Effector memory CD4-positive, alpha-beta T cell (primary cell): Measurements from ENCODE around the gene PIGM.

ENCODE experiments used
- DNase-seq, 3 donors: peaks; one replicate each; pipeline ENCODE4 v3.0.0-alpha.2; 2020
- H3K27ac ChIP-seq: 2 replicates; pipeline ENCODE4 v1.7.0; 2013; ENCODE audit warnings: mild to moderate bottlenecking, low read length, moderate library complexity; ENCODE audit not compliant: insufficient read depth, poor library complexity, severe bottlenecking
- H3K27me3 ChIP-seq: replicated peaks from 2 replicates; pipeline ENCODE4 v1.7.0; 2013; ENCODE audit warnings: mild to moderate bottlenecking, low read length; ENCODE audit not compliant: insufficient read depth, control insufficient read depth, poor library complexity, severe bottlenecking
- H3K36me3 ChIP-seq: 2 replicates; pipeline ENCODE4 v1.7.0; 2013; ENCODE audit warnings: mild to moderate bottlenecking, low read length, moderate library complexity; ENCODE audit not compliant: control insufficient read depth, insufficient read depth
- H3K4me1 ChIP-seq: 2 replicates; pipeline ENCODE4 v1.7.0; 2013; ENCODE audit warnings: low read length, mild to moderate bottlenecking; ENCODE audit not compliant: control insufficient read depth, insufficient read depth, poor library complexity, severe bottlenecking
- H3K4me3 ChIP-seq: 2 replicates; pipeline ENCODE4 v1.7.0; 2013; ENCODE audit warnings: low read length, low read depth, mild to moderate bottlenecking; ENCODE audit not compliant: insufficient read depth, poor library complexity, severe bottlenecking
- H3K9me3 ChIP-seq: 2 replicates; pipeline ENCODE4 v1.7.0; 2013; ENCODE audit warnings: mild to moderate bottlenecking, low read length, moderate library complexity; ENCODE audit not compliant: control insufficient read depth

Gene PIGM

GRCh38 chr1:159993911-159994310, 37.9 kb downstream of the PIGM start:
- H3K27ac ChIP-seq = no peak overlapping the region
- no peak overlapping the region for H3K4me3 ChIP-seq
- H3K4me1 ChIP-seq = no peaks in the 10 kb centered on the region
- H3K36me3 ChIP-seq = no peaks in the 10 kb centered on the region
- H3K27me3 ChIP-seq = no peaks in the 10 kb centered on the region
- no peaks in the 10 kb centered on the region for H3K9me3 ChIP-seq
- no peak for DNase-seq

DNA sequence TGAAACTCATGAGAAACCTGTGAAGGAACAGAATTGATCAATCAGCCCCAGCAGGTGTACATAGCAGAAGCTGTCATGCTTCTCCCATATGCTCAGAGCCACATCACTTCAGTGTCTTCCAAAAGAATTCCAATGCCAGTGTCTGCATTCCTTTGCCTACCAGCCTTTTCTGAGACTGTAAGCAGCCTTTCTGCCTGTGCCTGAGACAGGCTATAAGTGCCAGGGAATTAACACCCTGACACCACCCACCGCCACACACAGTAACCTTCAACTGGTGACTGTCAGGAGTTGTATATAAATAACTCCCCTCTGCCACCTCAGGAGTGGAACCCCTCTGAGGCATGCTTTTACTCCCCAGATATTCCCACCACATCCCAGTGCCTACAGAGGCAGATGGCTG, 39.6 kb downstream of the PIGM start:
- Histone ChIP-seq H3K4me1 (no peaks in the 10 kb centered on the region), H3K9me3 (no peaks in the 10 kb centered on the region), H3K36me3 (no peaks in the 10 kb centered on the region), H3K27ac (no peak overlapping the region), H3K4me3 (no peak overlapping the region), H3K27me3 (no peaks in the 10 kb centered on the region)
- DNase-seq = no peak

DNA sequence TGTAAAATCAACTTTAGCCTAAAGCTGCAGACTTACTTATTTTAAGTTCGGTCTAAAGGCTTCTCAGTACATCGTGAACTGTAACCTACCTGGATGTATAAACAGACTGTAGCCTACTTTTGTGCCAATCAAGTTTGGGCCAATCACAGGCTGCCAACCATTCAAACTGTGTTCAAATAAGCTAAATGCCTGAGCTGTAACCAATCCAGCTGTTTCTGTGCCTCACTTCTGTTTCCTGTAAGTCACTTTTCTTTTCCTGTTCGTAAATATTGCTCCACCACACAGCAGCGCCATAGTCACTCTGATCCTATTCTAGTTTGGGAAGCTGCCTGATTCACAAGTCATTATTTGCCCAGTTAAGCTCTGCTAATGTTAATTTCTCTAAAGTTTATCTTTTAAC, 40.3 kb downstream of the PIGM start:
- Histone ChIP-seq H3K4me3 (no peak overlapping the region), H3K27ac (no peak overlapping the region), H3K4me1 (no peaks in the 10 kb centered on the region), H3K36me3 (no peaks in the 10 kb centered on the region), H3K27me3 (no peaks in the 10 kb centered on the region), H3K9me3 (no peaks in the 10 kb centered on the region)
- no peak for DNase-seq

DNA sequence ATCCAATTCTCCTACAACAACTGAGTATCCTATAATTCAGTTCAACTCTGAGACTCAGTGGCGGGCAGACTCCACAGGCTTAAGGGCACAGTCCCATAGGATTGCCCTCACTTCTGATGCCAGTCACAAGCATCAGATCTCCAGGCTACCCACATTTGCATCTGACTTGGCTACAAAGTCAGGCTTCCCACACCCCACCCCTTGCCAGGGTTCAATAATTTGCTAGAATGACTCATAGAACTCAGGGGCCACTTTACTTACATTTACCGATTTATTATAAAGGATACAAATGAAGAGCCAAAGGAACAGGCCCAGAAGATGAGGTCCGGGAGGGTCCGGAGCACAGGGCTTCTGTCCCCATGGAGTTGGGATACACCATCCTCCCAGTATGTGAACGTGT, 41.8 kb downstream of the PIGM start:
- DNase-seq = no peak
- H3K4me3 ChIP-seq = no peak overlapping the region
- no peaks in the 10 kb centered on the region for H3K36me3 ChIP-seq
- H3K27me3 ChIP-seq = no peaks in the 10 kb centered on the region
- no peak overlapping the region for H3K27ac ChIP-seq
- H3K4me1 ChIP-seq = no peaks in the 10 kb centered on the region
- H3K9me3 ChIP-seq = no peaks in the 10 kb centered on the region

- no peaks in the 10 kb centered on the region for H3K36me3 ChIP-seq
- H3K4me3 ChIP-seq = no peak overlapping the region
- no peaks in the 10 kb centered on the region for H3K4me1 ChIP-seq
- H3K27me3 ChIP-seq = no peaks in the 10 kb centered on the region
- no peaks in the 10 kb centered on the region for H3K9me3 ChIP-seq
- H3K27ac ChIP-seq = no peak overlapping the region
- no peak for DNase-seq
Measured at GRCh38 chr1:159989581-159989980, 42.2 kb downstream of the PIGM start.

GRCh38 chr1:159988006-159988405, 43.8 kb downstream of the PIGM start:
- H3K27ac ChIP-seq = no peak overlapping the region
- DNase-seq = no peak
- no peaks in the 10 kb centered on the region for H3K27me3 ChIP-seq
- H3K9me3 ChIP-seq = no peaks in the 10 kb centered on the region
- no peaks in the 10 kb centered on the region for H3K36me3 ChIP-seq
- no peaks in the 10 kb centered on the region for H3K4me1 ChIP-seq
- H3K4me3 ChIP-seq = no peak overlapping the region

DNA sequence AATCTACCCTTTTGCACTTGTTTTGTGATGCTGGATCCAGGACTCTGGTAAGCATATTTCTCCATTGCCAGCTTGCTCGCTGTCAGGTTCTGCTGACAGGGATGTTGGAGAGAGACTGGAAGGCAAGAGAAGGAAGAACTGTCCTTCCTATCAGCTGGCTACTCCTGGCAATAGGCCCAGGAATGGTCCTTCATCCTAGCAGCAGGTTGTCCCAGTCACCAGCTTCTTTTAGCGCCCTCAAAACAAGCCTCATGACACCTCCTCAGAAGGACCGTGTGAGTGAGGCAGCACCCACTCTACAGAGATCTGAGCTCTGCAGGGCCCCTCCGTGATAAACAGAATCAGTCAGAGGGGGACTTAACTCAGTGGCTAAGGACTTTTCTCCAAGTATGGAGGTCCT, 44.6 kb downstream of the PIGM start:
- no peaks in the 10 kb centered on the region for H3K27me3 ChIP-seq
- no peak overlapping the region for H3K27ac ChIP-seq
- H3K9me3 ChIP-seq = no peaks in the 10 kb centered on the region
- no peak for DNase-seq
- H3K4me3 ChIP-seq = no peak overlapping the region
- H3K36me3 ChIP-seq = no peaks in the 10 kb centered on the region
- no peaks in the 10 kb centered on the region for H3K4me1 ChIP-seq

- no peak overlapping the region for H3K4me3 ChIP-seq
Measured at GRCh38 chr1:159986531-159986930, 45.3 kb downstream of the PIGM start.

GRCh38 chr1:159986093-159986492, 45.7 kb downstream of the PIGM start:
- Histone ChIP-seq H3K4me1 (no peaks in the 10 kb centered on the region), H3K27ac (no peak overlapping the region), H3K4me3 (no peak overlapping the region), H3K9me3 (no peaks in the 10 kb centered on the region), H3K36me3 (no peaks in the 10 kb centered on the region), H3K27me3 (no peaks in the 10 kb centered on the region)
- DNase-seq = no peak

More at GRCh38 chr1:159986531-159986930, 45.3 kb downstream of the PIGM start:
- no peaks in the 10 kb centered on the region for H3K36me3 ChIP-seq
- H3K27ac ChIP-seq = no peak overlapping the region
- no peaks in the 10 kb centered on the region for H3K9me3 ChIP-seq
- DNase-seq = no peak
- H3K4me1 ChIP-seq = no peaks in the 10 kb centered on the region
- H3K27me3 ChIP-seq = no peaks in the 10 kb centered on the region

DNA sequence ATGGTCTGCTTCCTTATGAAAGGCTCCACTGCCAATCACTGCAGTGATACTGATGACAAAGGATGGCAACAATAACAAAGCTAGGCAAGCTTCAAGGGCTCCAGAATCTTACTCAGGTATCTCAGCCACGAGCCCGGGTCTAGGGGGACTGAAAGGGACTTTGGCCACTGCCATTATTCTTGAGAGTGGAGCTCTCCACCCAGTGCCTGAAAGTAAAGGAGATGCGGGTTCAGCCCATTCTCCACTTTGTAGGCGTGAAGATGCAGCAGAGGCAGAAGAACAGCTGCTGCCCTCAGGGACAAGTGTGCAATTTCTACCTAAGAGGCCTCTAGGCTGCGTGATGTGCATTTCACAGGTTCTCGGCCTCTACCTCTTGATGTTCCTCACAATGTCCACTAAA, 46.3 kb downstream of the PIGM start:
- no peaks in the 10 kb centered on the region for H3K27me3 ChIP-seq
- H3K36me3 ChIP-seq = no peaks in the 10 kb centered on the region
- H3K27ac ChIP-seq = no peak overlapping the region
- no peaks in the 10 kb centered on the region for H3K9me3 ChIP-seq
- no peaks in the 10 kb centered on the region for H3K4me1 ChIP-seq
- DNase-seq = no peak
- H3K4me3 ChIP-seq = no peak overlapping the region

DNA sequence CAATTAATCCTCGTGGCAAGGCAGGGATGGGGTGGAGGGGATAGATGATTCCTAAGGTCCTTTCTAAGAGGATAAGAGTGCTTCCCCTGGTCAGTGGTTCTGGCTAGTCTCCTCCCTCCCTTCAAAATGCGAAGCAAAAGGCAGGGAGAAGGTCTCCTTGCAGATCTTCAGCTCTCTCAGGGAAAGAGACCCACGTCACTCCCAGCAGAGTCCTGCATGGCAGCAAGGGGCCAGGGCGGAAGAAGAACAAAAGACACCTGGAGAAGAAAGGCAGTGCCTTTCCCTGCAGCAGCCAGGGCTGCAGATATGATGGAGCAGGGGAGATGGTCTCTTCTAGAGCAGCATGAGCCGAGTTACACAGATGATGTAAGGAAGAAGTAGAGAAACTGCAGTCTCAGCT, 48.1 kb downstream of the PIGM start:
- H3K27me3 ChIP-seq = no peaks in the 10 kb centered on the region
- H3K9me3 ChIP-seq = no peaks in the 10 kb centered on the region
- no peak overlapping the region for H3K27ac ChIP-seq
- no peak overlapping the region for H3K4me3 ChIP-seq
- no peak for DNase-seq
- no peaks in the 10 kb centered on the region for H3K36me3 ChIP-seq
- H3K4me1 ChIP-seq = no peaks in the 10 kb centered on the region
